ENCODE measurements around the gene PLEKHG4. TPM values are rescaled to one million over a fixed set of nuclear protein-coding genes. Genes with fewer than 3 reads are reported as not detected.

Gene PLEKHG4
- total RNA-seq, 1 experiment from 2014 or later = 14.0 TPM

GRCh38 chr16:67271446-67271845, 7.9 kb upstream of the PLEKHG4 start:
- Histone ChIP-seq H3K4me1 (replicated peaks; ENCODE audit: insufficient read depth) (peaks cover 22% of the 10 kb centered on the region), H3K4me3 (no peak overlapping the region), H3K36me3 (ENCODE audit: low read depth) (peaks cover 5% of the 10 kb centered on the region; the same call in 1 of the 2 replicates), H2AFZ (no peak overlapping the region), H3K9me2 (ENCODE audit: insufficient read depth) (no peaks in the 10 kb centered on the region), H3K9me3 (ENCODE audit: insufficient read depth, low read depth) (no peaks in the 10 kb centered on the region), H4K20me1 (ENCODE audit: insufficient read depth) (no peaks in the 10 kb centered on the region), H3K4me2 (no peak overlapping the region), H3K27me3 (ENCODE audit: insufficient read depth, low read depth) (no peaks in the 10 kb centered on the region), H3F3A (ENCODE audit: insufficient read depth, low read depth) (peaks cover 38% of the 10 kb centered on the region), H3K27ac (no peak overlapping the region), H3K79me2 (ENCODE audit: low read depth) (peaks cover 7% of the 10 kb centered on the region; the same call in 1 of the 2 replicates)
- no peak for DNase-seq
- POLR2A ChIA-PET (ENCODE audit: unreplicated experiment) = no interaction called here
- BruUV-seq (replicated peaks) = no TSS peak
- TF ChIP-seq CTCF (conservative IDR thresholded peaks at IDR 0.05) (no peak), EZH2 (IDR thresholded peaks at IDR 0.05; ENCODE audit: low read depth) (no peak)
- intact Hi-C loops (cut with micrococcal nuclease; ENCODE audit: unreplicated experiment) = no loop called here
- CTCF ChIA-PET = no interaction called here

GRCh38 chr16:67275321-67275720, 4.0 kb upstream of the PLEKHG4 start:
- TF ChIP-seq CTCF (conservative IDR thresholded peaks at IDR 0.05) (no peak), EZH2 (IDR thresholded peaks at IDR 0.05; ENCODE audit: low read depth) (no peak)
- ChIA-PET CTCF (no interaction called here), POLR2A (ENCODE audit: unreplicated experiment) (interaction anchor here (0.7 kb wide), 1 partner anchor 585 kb away, joined by 5 read pairs; no protein-coding TSS in a partner anchor)
- no peaks in the 10 kb centered on the region for H3K9me3 ChIP-seq (ENCODE audit: insufficient read depth, low read depth)
- H3K27me3 ChIP-seq (ENCODE audit: insufficient read depth, low read depth) = no peaks in the 10 kb centered on the region
- H4K20me1 ChIP-seq (ENCODE audit: insufficient read depth) = no peaks in the 10 kb centered on the region
- no peak overlapping the region for H3K4me3 ChIP-seq
- no peak for DNase-seq
- H3K4me1 ChIP-seq (replicated peaks; ENCODE audit: insufficient read depth) = peaks cover 24% of the 10 kb centered on the region
- intact Hi-C loops (cut with micrococcal nuclease; ENCODE audit: unreplicated experiment) = loop anchor here (5.0 kb wide), 3 partner anchors 62 to 192 kb away; no protein-coding TSS in a partner anchor
- no peak overlapping the region for H2AFZ ChIP-seq
- no TSS peak for BruUV-seq (replicated peaks)
- H3K27ac ChIP-seq = no peak overlapping the region
- H3K79me2 ChIP-seq (ENCODE audit: low read depth) = peaks cover 23% of the 10 kb centered on the region; the same call in 1 of the 2 replicates
- H3K9me2 ChIP-seq (ENCODE audit: insufficient read depth) = no peaks in the 10 kb centered on the region
- peaks cover 5% of the 10 kb centered on the region; the same call in 1 of the 2 replicates for H3K36me3 ChIP-seq (ENCODE audit: low read depth)
- no peak overlapping the region for H3K4me2 ChIP-seq
- peaks cover 35% of the 10 kb centered on the region for H3F3A ChIP-seq (ENCODE audit: insufficient read depth, low read depth)

- TSS peak; percentile 29 for BruUV-seq (replicated peaks)
- peaks cover 28% of the 10 kb centered on the region for H3F3A ChIP-seq (ENCODE audit: insufficient read depth, low read depth)
- H3K79me2 ChIP-seq (ENCODE audit: low read depth) = peaks cover 23% of the 10 kb centered on the region; the same call in 1 of the 2 replicates
- H3K4me3 ChIP-seq = peak overlapping the region; percentile 75; the same call in 1 of the 2 replicates
- no peak overlapping the region for H2AFZ ChIP-seq
- intact Hi-C loops (cut with micrococcal nuclease; ENCODE audit: unreplicated experiment) = loop anchor here (2.0 to 5.0 kb wide), 4 partner anchors 31 to 190 kb away; partner anchors contain the start of gene FHOD1
- no peaks in the 10 kb centered on the region for H3K9me2 ChIP-seq (ENCODE audit: insufficient read depth)
- peak; percentile 87 to 91 for DNase-seq
- H3K4me1 ChIP-seq (replicated peaks; ENCODE audit: insufficient read depth) = peaks cover 24% of the 10 kb centered on the region
- H3K9me3 ChIP-seq (ENCODE audit: insufficient read depth, low read depth) = no peaks in the 10 kb centered on the region
- CTCF ChIA-PET = interaction anchor here (0.5 to 2.4 kb wide), 8 partner anchors 12 to 137 kb away, joined by 3 to 11 read pairs (median 4); partner anchors contain the start of gene NOL3
- no peaks in the 10 kb centered on the region for H3K27me3 ChIP-seq (ENCODE audit: insufficient read depth, low read depth)
- H3K36me3 ChIP-seq (ENCODE audit: low read depth) = peaks cover 5% of the 10 kb centered on the region; the same call in 1 of the 2 replicates
- TF ChIP-seq EZH2 (IDR thresholded peaks at IDR 0.05; ENCODE audit: low read depth) (no peak), CTCF (conservative IDR thresholded peaks at IDR 0.05) (no peak)
- H3K27ac ChIP-seq = peak overlapping the region; percentile 70
- H3K4me2 ChIP-seq = peak overlapping the region; percentile 93
- no peaks in the 10 kb centered on the region for H4K20me1 ChIP-seq (ENCODE audit: insufficient read depth)
- POLR2A ChIA-PET (ENCODE audit: unreplicated experiment) = interaction anchor here (0.5 to 1.1 kb wide), 7 partner anchors 8 to 960 kb away, joined by 3 to 8 read pairs (median 5); partner anchors contain the start of gene FHOD1
Measured at GRCh38 chr16:67277294-67277998, 1.9 kb upstream of the PLEKHG4 start.

Measured in PC-9 (cell line).